ENCODE measurements around the gene TMEM52B.
A peak's percentile ranks its signal among the peaks of the same experiment; 100 is the strongest.

Gene TMEM52B

GRCh38 chr12:10142976-10143589, 35.7 kb upstream of the TMEM52B start:
- no peak for TF ChIP-seq CTCF (IDR thresholded peaks at IDR 0.05)

- TF ChIP-seq CTCF (IDR thresholded peaks at IDR 0.05): no peak
Observed at GRCh38 chr12:10147714-10148403, 31.0 kb upstream of the TMEM52B start.

GRCh38 chr12:10151621-10152020, 27.2 kb upstream of the TMEM52B start:
- TF ChIP-seq CTCF (IDR thresholded peaks at IDR 0.05): no peak

DNA sequence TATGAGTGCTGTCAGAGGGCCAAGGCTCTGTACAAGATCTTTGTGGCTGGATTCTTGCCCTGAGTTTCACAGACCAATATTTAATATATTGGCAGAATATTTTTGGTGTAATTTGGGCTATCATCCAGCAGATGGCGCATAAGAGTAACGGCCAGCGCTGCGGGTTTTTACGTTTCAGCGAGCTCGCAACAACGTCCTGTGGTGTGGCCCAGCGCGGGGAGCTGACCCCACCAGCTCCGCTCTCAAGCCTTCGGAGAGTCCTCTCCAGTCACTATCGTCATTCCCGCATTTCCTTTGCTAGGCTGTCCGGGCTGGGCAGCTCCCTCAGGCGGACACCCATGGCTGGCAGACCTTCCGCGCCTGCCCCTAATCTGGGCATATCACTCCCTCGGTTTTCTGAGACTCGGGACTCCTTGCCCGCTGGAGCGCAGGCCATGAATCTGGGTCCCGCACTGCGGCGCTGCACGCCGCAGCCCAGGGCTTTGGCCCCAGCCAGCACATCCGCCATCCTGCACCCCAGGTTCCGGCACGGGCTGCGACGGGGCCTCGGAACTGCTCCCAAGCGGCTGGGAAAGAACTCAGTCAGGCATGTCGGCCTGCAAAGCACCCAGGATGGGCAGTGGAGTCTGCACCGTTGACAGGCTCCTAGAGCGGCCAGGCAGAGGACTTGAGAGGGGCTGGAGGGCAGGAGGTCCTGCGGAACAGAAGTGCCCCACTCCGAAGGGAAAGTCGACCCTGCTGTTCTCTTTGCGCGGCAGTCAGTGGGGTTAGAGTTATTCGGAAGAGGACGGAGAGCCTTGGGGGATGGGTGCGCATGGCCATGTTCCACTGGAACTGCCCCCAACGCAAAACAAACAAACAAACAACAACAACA, 25.3 kb upstream of the TMEM52B start:
- peak; percentile 78 for TF ChIP-seq CTCF (IDR thresholded peaks at IDR 0.05)

GRCh38 chr12:10154145-10154496, 24.7 kb upstream of the TMEM52B start:
- TF ChIP-seq CTCF (IDR thresholded peaks at IDR 0.05): no peak

GRCh38 chr12:10155966-10156365, 22.9 kb upstream of the TMEM52B start:
- no peak for TF ChIP-seq CTCF (IDR thresholded peaks at IDR 0.05)

- TF ChIP-seq CTCF (IDR thresholded peaks at IDR 0.05): no peak
Observed at GRCh38 chr12:10158406-10158805, 20.4 kb upstream of the TMEM52B start.

All from LNCAP (cell line).